ENCODE measurements around the gene CHRNA4.

Gene CHRNA4

GRCh38 chr20:63362436-63363009, 1.4 kb upstream of the CHRNA4 start:
- no peak for DNase-seq

DNA sequence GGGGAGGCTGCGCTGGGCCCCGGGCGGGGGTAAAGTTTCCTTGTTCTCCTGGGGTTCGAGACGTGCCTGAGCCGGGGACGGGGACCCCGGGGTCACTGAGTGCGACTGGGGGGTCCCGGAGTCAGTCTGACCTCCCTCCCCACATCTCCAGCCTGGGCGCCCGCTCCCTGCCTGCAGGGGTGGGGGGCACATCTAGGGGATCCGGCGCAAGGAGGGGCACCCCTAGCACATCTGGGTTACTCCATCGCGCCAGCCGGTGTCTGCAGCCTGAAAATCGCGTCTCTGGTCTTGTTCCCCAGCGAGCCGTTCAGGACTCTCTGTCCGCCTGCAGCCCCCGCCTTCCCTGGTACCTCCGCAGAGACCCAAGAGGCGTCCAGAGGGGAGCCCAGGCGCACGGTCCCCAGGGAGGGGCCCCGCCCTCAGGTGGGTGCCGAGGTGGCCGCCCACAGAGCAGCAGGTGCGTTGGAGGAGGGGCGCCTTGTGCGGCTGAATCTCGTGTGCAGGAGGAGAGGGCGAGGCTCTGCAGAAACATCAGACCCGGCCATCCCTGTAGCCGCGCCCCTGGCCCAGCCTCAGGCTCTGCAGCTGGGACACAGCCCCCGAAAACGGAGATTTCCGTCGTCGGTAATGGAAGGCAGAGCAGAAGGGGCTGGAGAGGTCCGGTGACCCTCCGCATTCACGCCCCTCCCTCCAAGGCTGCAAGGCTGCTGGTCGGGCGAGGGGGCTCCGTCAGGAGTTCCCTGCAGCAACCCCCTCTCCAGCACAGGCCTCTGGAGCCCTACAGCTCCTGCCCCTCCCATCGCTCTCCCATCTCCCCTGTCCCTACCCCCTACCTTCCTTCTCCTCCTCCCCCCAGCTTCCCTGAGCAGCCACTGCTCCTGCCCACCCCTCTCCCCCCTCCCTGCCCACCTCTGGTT, 628 bp upstream of the CHRNA4 start:
- no peak for DNase-seq

DNA sequence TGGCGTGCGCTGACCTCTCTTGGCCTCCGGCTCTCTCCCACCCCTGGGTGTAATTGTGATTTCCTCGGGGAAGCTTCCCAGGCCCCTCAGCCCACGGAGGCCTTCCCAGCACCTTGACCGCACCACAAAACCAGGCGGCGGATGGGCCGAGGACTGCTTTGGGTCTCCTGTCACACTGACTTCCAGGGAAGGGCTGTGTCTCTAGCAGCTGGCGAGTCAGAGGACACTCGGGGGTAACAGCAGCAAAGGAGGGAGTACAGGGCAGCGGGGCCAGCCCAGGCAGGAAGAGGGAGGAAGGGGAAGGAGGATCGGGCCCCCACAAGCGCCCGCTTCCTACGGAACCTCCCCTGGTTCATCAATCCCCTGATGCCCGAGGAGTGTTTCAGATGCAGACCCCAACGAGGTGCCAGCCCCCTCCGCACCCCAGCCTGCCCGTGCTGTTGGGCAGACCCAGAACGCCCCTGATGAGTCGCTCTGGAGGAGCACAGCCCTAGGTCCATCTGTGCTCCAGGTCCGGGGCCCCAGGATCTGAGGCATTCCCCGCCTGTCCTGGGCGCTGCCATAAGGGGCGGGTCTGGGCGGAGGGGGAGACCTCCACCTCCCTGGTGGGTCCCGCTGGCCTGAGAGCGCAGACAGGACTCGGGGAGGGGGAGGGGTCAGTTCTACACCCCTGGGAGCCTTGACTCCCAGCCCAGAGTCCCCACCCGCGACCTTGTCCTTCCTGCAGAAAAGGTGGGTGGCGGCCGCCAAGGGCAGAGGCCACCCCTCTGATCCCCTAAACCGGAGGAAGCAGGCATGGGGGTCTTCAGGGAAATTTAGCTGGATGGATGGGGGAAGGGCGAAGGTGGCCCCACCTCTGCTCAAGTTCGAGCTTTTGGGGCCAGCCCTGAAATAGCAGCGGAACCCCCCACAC, 956 bp downstream of the CHRNA4 start:
- DNase-seq: no peak

- DNase-seq: no peak
These were observed 1.8 kb downstream of the CHRNA4 start for GRCh38 chr20:63359164-63359934.

DNA sequence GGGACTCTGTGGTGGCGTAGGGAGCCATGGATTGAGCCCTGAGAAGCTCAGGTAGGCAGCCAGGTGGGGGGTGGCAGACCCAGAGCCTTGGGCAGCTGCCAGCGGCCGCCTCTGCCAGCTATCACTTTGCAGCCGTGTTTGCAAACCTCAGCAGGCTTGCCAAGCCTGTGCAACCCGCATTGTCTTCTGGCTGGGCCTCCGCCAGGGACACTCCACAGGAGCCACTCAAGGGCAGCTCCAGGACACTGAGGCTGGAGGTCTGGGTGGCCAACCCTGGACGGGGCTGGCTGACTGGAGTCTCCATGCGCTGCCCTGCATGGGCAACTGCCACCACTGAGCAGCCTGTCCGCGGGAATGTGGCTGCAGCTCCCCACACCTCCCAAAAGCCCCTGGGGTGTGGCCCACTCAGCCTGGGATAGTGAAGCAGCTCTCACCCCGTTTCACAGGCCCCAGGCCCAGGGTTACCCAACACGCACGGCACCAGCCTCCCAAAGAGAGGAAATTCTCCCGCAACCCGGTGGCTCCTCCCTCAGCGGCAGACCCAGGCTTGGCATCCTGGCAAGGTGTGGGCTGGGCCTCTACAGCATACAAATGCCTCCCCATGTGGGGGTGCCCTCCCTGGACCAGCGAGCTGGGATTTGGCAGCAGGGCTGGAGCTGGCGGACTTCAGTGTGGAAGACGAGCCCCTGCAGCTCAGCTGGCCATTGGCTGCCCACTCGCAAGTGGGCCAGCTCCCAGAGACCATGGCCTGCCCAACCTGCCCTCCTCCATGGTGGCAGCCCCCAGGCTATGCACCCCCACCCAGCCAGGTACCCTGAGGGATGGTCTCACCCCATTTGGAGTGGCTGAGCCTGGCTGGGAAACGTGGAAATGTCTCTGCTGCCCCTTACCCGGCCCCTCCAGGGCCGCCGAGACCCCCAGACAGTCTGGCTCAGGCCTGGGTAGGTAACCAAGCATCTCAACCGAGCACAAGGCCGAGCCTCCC, 2.9 kb downstream of the CHRNA4 start:
- no peak for DNase-seq

DNA sequence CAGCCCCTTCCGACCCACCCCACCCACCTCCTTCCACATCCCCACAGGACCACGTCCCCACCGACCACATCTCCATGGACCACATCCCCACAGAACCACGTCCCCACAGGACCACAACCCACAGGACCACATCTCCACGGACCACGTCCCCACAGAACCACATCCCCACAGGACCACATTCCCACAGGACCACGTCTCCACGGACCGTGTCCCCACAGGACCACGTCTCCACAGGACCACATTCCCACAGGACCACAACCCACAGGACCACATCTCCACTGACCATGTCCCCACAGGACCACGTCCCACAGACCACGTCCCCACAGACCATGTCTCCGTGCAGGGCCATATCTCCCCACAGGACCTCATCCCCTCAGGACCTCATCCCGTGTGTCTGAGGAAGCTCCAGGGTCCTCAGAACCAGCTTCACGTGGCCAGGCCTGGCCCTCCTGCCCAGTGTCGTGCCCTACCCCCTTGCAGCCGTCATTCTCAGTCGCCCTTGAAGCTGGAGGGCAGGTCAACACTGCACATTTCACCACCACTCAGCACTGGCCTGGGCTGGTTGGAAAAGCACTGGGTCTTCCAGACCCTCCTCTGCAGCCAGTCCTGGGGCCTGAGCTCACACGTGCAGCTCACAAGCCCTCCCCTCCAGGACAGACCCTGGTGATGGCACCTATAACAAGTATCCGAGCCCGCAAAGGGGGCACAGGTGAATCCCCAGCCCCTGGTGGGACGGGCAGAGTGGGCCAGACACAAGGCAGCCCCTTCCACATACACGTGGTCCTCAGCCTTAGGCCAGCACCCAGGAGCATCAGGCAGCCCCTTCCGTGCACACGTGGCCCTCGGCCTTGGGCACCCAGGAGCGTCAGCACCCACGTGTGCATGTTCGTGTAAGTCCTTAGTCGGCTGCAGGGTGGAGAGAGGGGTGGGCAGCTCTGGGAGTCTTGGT, 3.9 kb downstream of the CHRNA4 start:
- no peak for DNase-seq

GRCh38 chr20:63356511-63356910, 4.6 kb downstream of the CHRNA4 start:
- no peak for DNase-seq

- no peak for DNase-seq
These were observed 5.3 kb downstream of the CHRNA4 start for GRCh38 chr20:63355781-63356295.

GRCh38 chr20:63354636-63355350, 6.4 kb downstream of the CHRNA4 start:
- DNase-seq: no peak

DNA sequence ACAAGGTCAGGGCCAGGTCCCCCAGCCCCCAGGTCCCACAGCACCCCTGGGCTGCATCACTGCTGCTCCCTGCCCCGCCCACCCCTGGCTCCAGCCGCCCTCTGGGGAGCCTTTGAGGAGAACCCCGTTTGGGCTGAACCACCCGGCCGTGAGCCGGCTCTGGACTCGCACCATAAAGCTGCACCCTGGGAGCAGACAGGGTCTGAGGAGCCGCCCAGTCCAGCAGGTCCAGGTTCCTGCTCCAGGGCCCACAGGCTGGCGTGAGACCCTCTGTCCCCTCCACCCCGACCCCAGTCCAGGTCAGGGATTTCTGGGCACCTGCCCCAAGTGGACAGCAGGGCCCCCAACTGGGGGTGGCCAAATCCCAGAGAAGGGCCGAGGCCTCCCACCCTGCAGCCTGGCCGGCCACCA, 8.3 kb downstream of the CHRNA4 start:
- no peak for DNase-seq

- DNase-seq: no peak
These were observed 9.1 kb downstream of the CHRNA4 start for GRCh38 chr20:63351811-63352591.

- no peak for DNase-seq
These were observed 9.8 kb downstream of the CHRNA4 start for GRCh38 chr20:63351326-63351700.

DNA sequence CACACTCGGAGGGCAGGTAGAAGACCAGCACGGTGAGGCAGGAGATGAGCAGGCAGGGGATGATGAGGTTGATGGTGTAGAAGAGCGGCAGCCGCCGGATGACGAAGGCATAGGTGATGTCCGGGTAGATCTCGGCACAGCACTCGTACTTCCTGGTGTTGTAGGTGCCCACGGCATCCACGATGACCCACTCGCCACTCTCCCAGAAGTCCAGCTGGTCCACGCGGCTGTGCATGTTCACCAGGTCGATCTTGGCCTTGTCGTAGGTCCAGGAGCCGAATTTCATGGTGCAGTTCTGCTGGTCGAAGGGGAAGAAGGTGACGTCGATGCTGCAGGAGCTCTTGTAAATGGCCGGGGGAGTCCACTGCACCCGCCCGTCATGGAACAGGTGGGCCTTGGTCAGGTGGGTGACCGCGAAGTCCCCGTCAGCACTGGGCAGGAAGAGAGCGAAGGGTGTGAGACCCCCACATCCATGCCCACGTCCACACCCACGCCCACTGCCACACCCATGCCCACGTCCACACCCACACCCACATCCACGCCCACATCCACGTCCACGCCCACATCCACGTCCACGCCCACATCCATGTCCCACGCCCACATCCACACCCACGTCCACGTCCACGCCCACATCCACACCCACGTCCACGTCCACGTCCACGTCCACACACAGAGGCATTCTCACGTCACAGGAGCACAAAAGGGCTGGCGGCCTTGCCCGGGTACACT, 10.4 kb downstream of the CHRNA4 start:
- no peak for DNase-seq

DNA sequence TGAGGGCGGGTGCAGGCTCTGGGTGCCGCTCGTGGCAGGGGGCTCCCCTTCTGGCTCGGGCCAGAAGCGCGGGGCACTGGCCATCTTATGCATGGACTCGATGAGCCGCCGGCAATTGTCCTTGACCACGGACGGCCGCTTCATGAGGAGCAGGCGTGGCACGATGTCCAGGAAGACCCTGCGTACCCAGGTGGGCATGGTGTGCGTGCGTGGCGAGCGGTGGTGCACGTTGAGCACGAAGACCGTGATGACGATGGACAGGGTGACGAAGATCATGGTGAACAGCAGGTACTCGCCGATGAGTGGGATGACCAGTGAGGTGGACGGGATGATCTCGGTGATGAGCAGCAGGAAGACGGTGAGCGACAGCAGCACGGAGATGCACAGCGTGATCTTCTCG, 11.0 kb downstream of the CHRNA4 start:
- no peak for DNase-seq

- DNase-seq: no peak
These were observed 11.6 kb downstream of the CHRNA4 start for GRCh38 chr20:63349516-63349895.

GRCh38 chr20:63348828-63349515, 12.2 kb downstream of the CHRNA4 start:
- no peak for DNase-seq

Measured in suppressor macrophage treated with lipopolysaccharide for 1 hour (primary cell).